Measurements from ENCODE around the gene OBSCN.

DNA sequence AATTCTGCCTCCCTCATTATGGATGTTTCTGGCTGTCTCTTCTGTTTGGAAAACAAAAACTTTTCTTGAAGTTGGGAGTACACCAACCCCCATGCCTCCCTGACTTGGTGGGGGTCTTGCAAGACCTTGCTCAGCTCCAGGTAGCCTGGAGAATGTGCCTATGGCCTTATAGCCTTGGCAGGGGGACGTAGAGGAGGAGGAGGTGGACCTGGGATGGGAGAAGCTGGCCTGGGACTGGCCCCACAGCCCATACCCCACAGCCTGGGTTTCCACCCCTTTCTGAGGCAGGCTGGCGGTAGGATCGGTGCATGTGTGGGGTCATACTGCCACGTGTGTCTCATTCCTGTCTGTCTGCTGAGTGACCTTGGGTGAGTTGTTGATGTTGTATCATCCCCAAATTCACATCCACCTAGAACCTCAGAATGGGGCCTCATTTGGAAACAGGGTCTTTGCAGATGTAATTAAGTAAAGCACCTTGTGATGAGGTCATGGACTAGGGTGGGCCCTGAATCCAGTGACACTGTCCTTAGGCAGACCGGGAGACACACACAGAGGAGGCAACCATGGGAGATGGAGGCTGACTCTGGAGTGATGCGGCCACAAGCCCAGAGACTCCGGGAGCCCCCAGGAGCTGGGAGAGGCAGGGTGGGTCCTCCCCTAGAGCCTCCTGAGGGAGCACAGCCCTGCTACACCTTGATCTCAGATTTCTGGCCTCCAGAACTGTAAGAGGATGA lies 18.5 kb downstream of the OBSCN start:
- TF ChIP-seq CTCF (IDR thresholded peaks at IDR 0.05) (no peak), POLR2A (IDR thresholded peaks at IDR 0.05) (no peak)

Measured in adrenal gland (tissue), 5 donors.